Astrocyte of the hippocampus (primary cell): ENCODE data around the gene ZNF260.
A peak's percentile ranks its signal among the peaks of the same experiment; 100 is the strongest.
"Not testable (repeated sequence)": the region's sequence is repeated elsewhere in the genome, so short reads cannot be mapped to it uniquely, and the experiment has no call there.

Source experiments
- DNase-seq: peaks from one replicate; pipeline ENCODE4 v3.0.0; 2011; ENCODE audit warnings: low read depth, low spot score

ZNF260 gene

GRCh38 chr19:36528194-36528920 is at the start of gene ZNF260:
Gene ZNF260, minus strand, starts transcription at chr19:36528271. Its CDS starts 13,033 bp downstream, at chr19:36515238.
- DNase-seq = peak; percentile 98

- DNase-seq = peak; percentile 21
Observed at GRCh38 chr19:36577271-36577996, 49.4 kb upstream of the ZNF260 start.

GRCh38 chr19:36574741-36575140 is 46.7 kb upstream of the ZNF260 start:
- no peak for DNase-seq

- DNase-seq = peak; percentile 65
Observed at GRCh38 chr19:36573895-36574720, 46.0 kb upstream of the ZNF260 start.

GRCh38 chr19:36573020-36573894 is 45.2 kb upstream of the ZNF260 start, which contains the start of gene ZNF529:
Gene ZNF529, minus strand, starts transcription at chr19:36573292. Its CDS starts 946 bp downstream, at chr19:36572346.
- DNase-seq = peak; percentile 95

GRCh38 chr19:36572593-36573019 is 44.5 kb upstream of the ZNF260 start:
- no peak for DNase-seq

- DNase-seq = peak; percentile 36
Observed at GRCh38 chr19:36564391-36564790, 36.3 kb upstream of the ZNF260 start.

- peak; percentile 11 for DNase-seq
Observed at GRCh38 chr19:36547001-36547732, 19.1 kb upstream of the ZNF260 start.

- no peak for DNase-seq
Observed at GRCh38 chr19:36528921-36529518, 949 bp upstream of the ZNF260 start.

GRCh38 chr19:36527873-36528193 is 238 bp downstream of the ZNF260 start:
- DNase-seq = no peak

GRCh38 chr19:36527341-36527740 is 730 bp downstream of the ZNF260 start:
- peak; percentile 25 for DNase-seq

- no peak for DNase-seq
Observed at GRCh38 chr19:36526581-36526980, 1.5 kb downstream of the ZNF260 start.

GRCh38 chr19:36524617-36525016 is 3.5 kb downstream of the ZNF260 start:
- no peak for DNase-seq

- DNase-seq = no peak
Observed at GRCh38 chr19:36514012-36514612, 14.0 kb downstream of the ZNF260 start.

GRCh38 chr19:36508325-36508724 is 19.7 kb downstream of the ZNF260 start:
- no peak for DNase-seq

GRCh38 chr19:36501973-36502372 is 26.1 kb downstream of the ZNF260 start:
- DNase-seq = no peak

- DNase-seq = no peak
Observed at GRCh38 chr19:36497001-36497400, 31.1 kb downstream of the ZNF260 start.

- peak; percentile 53 for DNase-seq
Observed at GRCh38 chr19:36492689-36493453, 35.2 kb downstream of the ZNF260 start.

- DNase-seq = not testable (repeated sequence)
Observed at GRCh38 chr19:36490846-36491245, 37.2 kb downstream of the ZNF260 start.
